Measurements from ENCODE around the gene TM2D3. TPM values are rescaled to one million over a fixed set of nuclear protein-coding genes. Genes with fewer than 3 reads are reported as not detected.

TM2D3 gene
- total and polyA plus RNA-seq, 2 experiments from 2014 or later = 26.2 to 36.6 TPM

DNA sequence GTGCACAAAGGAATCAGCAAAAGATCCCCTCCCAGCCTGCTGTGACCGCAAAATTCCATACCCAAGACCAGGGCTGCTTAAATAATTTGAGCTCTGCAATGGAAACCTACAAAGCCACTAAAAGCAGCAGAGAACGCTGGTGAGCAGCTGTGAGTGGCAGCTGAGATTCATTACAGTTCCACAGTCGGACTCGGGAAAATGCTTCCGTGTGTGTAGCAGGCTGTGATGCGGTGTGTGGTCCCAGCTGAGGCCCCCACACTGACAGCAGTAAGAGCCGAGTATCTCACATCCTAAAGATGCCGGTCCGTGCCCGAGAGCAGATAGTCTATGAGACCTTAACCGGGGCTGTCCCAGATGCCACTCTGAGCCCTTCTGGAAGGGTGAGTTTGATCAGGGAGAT, 37.4 kb downstream of the TM2D3 start (continued):
- TF ChIP-seq, protein P1, sequence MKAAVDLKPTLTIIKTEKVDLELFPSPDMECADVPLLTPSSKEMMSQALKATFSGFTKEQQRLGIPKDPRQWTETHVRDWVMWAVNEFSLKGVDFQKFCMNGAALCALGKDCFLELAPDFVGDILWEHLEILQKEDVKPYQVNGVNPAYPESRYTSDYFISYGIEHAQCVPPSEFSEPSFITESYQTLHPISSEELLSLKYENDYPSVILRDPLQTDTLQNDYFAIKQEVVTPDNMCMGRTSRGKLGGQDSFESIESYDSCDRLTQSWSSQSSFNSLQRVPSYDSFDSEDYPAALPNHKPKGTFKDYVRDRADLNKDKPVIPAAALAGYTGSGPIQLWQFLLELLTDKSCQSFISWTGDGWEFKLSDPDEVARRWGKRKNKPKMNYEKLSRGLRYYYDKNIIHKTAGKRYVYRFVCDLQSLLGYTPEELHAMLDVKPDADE (IDR thresholded peaks at IDR 0.05) = no peak
- TF ChIP-seq CREB1 (CRISPR knock-in tag; IDR thresholded peaks at IDR 0.05; ENCODE audit: low read depth) (no peak), ZNF331 (CRISPR knock-in tag; IDR thresholded peaks at IDR 0.05; ENCODE audit: low read depth) (no peak), EZH2phosphoT487 (IDR thresholded peaks at IDR 0.05; ENCODE audit: unreplicated experiment) (no peak), STAT1 (IDR thresholded peaks at IDR 0.05; ENCODE audit: unreplicated experiment) (no peak)
- TF ChIP-seq, protein P2, sequence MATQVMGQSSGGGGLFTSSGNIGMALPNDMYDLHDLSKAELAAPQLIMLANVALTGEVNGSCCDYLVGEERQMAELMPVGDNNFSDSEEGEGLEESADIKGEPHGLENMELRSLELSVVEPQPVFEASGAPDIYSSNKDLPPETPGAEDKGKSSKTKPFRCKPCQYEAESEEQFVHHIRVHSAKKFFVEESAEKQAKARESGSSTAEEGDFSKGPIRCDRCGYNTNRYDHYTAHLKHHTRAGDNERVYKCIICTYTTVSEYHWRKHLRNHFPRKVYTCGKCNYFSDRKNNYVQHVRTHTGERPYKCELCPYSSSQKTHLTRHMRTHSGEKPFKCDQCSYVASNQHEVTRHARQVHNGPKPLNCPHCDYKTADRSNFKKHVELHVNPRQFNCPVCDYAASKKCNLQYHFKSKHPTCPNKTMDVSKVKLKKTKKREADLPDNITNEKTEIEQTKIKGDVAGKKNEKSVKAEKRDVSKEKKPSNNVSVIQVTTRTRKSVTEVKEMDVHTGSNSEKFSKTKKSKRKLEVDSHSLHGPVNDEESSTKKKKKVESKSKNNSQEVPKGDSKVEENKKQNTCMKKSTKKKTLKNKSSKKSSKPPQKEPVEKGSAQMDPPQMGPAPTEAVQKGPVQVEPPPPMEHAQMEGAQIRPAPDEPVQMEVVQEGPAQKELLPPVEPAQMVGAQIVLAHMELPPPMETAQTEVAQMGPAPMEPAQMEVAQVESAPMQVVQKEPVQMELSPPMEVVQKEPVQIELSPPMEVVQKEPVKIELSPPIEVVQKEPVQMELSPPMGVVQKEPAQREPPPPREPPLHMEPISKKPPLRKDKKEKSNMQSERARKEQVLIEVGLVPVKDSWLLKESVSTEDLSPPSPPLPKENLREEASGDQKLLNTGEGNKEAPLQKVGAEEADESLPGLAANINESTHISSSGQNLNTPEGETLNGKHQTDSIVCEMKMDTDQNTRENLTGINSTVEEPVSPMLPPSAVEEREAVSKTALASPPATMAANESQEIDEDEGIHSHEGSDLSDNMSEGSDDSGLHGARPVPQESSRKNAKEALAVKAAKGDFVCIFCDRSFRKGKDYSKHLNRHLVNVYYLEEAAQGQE (IDR thresholded peaks at IDR 0.05; ENCODE audit: unreplicated experiment) = no peak

DNA sequence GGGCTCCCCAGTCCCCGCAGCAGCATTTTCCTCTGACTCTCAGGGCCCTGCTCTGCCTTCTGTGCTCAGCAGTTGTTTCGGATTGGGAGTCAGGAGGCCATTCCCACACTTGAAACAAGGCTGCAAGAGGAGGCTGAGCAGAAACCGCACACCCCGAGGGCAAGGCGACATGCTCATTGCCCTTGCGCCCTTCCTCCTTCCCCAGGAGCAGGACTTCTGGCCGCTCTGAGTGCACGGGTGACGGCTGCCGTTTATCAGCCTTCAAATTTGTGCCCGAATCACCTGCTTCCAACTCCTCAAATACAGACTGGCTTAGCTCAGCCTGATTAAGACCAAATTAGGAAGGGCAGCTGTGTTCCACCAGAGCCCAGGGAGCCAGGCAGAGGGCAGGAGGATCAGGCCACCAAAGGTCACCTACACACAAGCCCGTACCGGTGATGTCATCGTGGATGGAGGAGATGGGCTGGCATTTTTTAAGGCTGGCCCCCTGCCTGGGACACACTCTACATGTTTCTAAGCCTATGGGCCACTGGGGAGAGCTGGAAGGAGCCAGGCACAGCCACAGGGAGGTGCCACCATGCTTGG, 38.1 kb downstream of the TM2D3 start:
- Mint-ChIP-seq H3K27ac (no peak overlapping the region), H3K36me3 (ENCODE audit: low read depth) (no peaks in the 10 kb centered on the region), H3K4me3 (no peak overlapping the region), H3K27me3 (ENCODE audit: insufficient read depth, low read depth, poor library complexity) (peaks cover 17% of the 10 kb centered on the region), H3K9me3 (no peaks in the 10 kb centered on the region), H3K4me1 (peaks cover 27% of the 10 kb centered on the region)
- Histone ChIP-seq H4K20me1 (replicated peaks; ENCODE audit: insufficient read depth) (no peaks in the 10 kb centered on the region), H3K36me3 (ENCODE audit: insufficient read depth) (no peaks in the 10 kb centered on the region), H3K9me2 (ENCODE audit: insufficient read depth) (no peaks in the 10 kb centered on the region), H3K4me3 (no peak overlapping the region), H3K27ac (ENCODE audit: low read depth) (no peak overlapping the region), H3K27me3 (ENCODE audit: insufficient read depth) (no peaks in the 10 kb centered on the region), H3K4me2 (no peak overlapping the region), H2AFZ (no peak overlapping the region), H3K4me1 (ENCODE audit: insufficient read depth) (peaks cover 8% of the 10 kb centered on the region), H3K79me2 (replicated peaks; ENCODE audit: insufficient read depth) (no peaks in the 10 kb centered on the region), H3F3A (replicated peaks; ENCODE audit: low read depth) (no peaks in the 10 kb centered on the region)
- DNase-seq (ENCODE audit: low spot score) (no peak), ATAC-seq (no peak)
- TF ChIP-seq, protein P2 (IDR thresholded peaks at IDR 0.05; ENCODE audit: unreplicated experiment) = no peak
- TF ChIP-seq, protein P3, sequence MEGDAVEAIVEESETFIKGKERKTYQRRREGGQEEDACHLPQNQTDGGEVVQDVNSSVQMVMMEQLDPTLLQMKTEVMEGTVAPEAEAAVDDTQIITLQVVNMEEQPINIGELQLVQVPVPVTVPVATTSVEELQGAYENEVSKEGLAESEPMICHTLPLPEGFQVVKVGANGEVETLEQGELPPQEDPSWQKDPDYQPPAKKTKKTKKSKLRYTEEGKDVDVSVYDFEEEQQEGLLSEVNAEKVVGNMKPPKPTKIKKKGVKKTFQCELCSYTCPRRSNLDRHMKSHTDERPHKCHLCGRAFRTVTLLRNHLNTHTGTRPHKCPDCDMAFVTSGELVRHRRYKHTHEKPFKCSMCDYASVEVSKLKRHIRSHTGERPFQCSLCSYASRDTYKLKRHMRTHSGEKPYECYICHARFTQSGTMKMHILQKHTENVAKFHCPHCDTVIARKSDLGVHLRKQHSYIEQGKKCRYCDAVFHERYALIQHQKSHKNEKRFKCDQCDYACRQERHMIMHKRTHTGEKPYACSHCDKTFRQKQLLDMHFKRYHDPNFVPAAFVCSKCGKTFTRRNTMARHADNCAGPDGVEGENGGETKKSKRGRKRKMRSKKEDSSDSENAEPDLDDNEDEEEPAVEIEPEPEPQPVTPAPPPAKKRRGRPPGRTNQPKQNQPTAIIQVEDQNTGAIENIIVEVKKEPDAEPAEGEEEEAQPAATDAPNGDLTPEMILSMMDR (conservative IDR thresholded peaks at IDR 0.05; ENCODE audit: low read depth in 2 of 2) = no peak
- TF ChIP-seq POLR2AphosphoS5 (IDR thresholded peaks at IDR 0.05; ENCODE audit: low read depth) (no peak), NANOG (IDR thresholded peaks at IDR 0.05; ENCODE audit: borderline replicate concordance) (no peak), JUNB (IDR thresholded peaks at IDR 0.05; ENCODE audit: unreplicated experiment) (no peak), STAT1 (IDR thresholded peaks at IDR 0.05; ENCODE audit: unreplicated experiment) (no peak), EZH2 (IDR thresholded peaks at IDR 0.05; ENCODE audit: low read depth, unreplicated experiment) (no peak), EZH2phosphoT487 (IDR thresholded peaks at IDR 0.05; ENCODE audit: unreplicated experiment) (no peak), ZNF114 (CRISPR knock-in tag; IDR thresholded peaks at IDR 0.05) (no peak), CREB1 (CRISPR knock-in tag; IDR thresholded peaks at IDR 0.05; ENCODE audit: low read depth) (no peak), ZNF331 (CRISPR knock-in tag; IDR thresholded peaks at IDR 0.05; ENCODE audit: low read depth) (no peak)
- TF ChIP-seq, protein P1 (IDR thresholded peaks at IDR 0.05) = no peak

Data from GM23338 (cell line).